PFSK-1 (cell line): ENCODE results near the gene OR13C2.

Experiments used
- POLR2AphosphoS5 ChIP-seq: IDR thresholded peaks from 2 replicates; pipeline ENCODE4 v1.6.1; 2012; ENCODE audit warnings: low read depth, mild to moderate bottlenecking, control low read depth, low read length, moderate library complexity
- SIN3A ChIP-seq: IDR thresholded peaks from 2 replicates; pipeline ENCODE4 v1.6.1; 2012; ENCODE audit warnings: mild to moderate bottlenecking, low read length, moderate library complexity, borderline replicate concordance; ENCODE audit not compliant: insufficient read depth
- TAF1 ChIP-seq: IDR thresholded peaks from 2 replicates; pipeline ENCODE4 v1.6.1; 2012; ENCODE audit warnings: low read length, control low read depth, borderline replicate concordance; ENCODE audit not compliant: insufficient read depth
- TF ChIP-seq, protein P1 (sequence below), 2 experiments: IDR thresholded peaks; 2 replicates each; pipeline versions ENCODE4 v1.6.1 to v1.8.0; 2011 to 2012; ENCODE audit warnings: low read depth in 2 of 2, low read length in 2 of 2, control low read depth in 1 of 2, inconsistent platforms in 1 of 2, mild to moderate bottlenecking in 1 of 2, moderate library complexity in 1 of 2; ENCODE audit not compliant: insufficient read depth in 1 of 2

DNA sequence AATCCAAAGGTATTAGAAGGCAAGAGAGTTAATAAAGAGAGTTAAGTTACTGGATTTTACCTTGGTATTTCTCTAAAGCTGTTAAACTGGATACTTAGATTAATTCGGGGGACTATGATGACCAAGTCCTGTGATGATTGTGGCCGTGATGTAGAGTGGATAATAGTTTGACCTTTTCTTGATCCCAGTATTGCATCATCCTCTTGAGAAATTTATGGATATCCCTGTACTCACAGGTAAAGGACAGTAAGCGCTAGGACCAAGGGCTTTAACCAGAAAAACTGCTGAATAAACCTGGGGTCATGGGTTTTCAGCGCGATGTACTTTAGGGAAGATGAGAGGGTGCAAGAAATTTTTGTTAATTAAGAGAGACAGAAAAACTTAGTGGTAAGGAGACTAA, 28.2 kb downstream of the OR13C2 start:
- TF ChIP-seq, protein P1, sequence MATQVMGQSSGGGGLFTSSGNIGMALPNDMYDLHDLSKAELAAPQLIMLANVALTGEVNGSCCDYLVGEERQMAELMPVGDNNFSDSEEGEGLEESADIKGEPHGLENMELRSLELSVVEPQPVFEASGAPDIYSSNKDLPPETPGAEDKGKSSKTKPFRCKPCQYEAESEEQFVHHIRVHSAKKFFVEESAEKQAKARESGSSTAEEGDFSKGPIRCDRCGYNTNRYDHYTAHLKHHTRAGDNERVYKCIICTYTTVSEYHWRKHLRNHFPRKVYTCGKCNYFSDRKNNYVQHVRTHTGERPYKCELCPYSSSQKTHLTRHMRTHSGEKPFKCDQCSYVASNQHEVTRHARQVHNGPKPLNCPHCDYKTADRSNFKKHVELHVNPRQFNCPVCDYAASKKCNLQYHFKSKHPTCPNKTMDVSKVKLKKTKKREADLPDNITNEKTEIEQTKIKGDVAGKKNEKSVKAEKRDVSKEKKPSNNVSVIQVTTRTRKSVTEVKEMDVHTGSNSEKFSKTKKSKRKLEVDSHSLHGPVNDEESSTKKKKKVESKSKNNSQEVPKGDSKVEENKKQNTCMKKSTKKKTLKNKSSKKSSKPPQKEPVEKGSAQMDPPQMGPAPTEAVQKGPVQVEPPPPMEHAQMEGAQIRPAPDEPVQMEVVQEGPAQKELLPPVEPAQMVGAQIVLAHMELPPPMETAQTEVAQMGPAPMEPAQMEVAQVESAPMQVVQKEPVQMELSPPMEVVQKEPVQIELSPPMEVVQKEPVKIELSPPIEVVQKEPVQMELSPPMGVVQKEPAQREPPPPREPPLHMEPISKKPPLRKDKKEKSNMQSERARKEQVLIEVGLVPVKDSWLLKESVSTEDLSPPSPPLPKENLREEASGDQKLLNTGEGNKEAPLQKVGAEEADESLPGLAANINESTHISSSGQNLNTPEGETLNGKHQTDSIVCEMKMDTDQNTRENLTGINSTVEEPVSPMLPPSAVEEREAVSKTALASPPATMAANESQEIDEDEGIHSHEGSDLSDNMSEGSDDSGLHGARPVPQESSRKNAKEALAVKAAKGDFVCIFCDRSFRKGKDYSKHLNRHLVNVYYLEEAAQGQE (IDR thresholded peaks at IDR 0.05; ENCODE audit: insufficient read depth in 1 of 2, low read depth in 2 of 2, low read length in 2 of 2): no peak
- TF ChIP-seq TAF1: no peak
- TF ChIP-seq POLR2AphosphoS5: no peak
- no peak for TF ChIP-seq SIN3A
